KG1 (cell line): ENCODE results near the gene C17orf100.
"Not testable (repeated sequence)": the region's sequence is repeated elsewhere in the genome, so short reads cannot be mapped to it uniquely, and the experiment has no call there.

Experiments used
- DNase-seq: peaks from one replicate; lab custom pipeline; 2025; lab: John Stamatoyannopoulos, UW

Gene C17orf100

DNA sequence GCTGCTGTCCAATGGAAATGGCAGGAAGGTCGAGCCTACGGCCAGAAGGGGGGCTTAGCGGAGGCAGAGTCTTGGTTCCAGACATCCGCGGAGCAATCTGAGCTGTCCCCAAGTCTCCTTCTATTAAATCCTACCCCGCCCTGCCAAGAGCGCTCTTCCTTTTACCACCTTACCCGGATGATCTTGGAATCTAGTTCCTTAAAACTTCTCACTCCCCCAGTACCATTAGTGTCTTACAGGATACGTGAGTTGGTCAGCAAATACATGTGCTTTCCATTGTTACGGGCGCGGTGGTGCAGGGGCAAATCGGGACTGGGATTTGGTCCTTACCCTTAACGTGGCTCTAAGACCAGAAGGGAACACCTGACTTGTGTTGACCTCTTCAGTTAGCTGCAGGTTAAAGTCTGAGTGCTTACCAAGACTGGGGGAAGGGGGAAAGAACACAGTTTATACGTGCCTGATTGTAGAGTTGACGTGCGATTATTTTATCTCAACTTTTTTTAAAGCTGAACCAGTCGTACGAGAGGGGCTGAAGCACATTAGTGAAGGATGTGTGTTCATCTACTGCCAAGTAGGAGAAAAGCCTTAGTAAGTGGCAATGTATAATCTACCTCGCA, 10.2 kb upstream of the C17orf100 start:
- DNase-seq = no peak

DNA sequence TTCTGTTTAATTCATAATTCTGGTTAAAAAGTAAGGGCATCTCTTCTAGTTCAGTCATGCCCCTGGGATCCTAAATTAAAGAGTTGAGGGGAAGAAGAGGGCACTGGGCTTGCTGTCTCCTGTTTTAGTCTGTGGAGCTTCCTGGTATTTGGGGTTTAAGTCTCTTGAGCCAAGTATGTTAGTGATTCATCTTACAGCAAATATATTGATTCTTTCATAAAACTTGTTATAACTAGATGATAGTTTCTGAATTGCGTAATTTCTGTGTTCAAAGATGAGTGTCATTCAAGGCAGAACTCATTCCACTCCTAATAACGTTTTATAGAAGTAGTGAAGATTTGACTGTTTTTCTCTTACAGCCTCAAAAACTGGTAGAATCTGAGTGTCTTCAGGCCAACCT, 9.0 kb upstream of the C17orf100 start:
- no peak for DNase-seq

DNA sequence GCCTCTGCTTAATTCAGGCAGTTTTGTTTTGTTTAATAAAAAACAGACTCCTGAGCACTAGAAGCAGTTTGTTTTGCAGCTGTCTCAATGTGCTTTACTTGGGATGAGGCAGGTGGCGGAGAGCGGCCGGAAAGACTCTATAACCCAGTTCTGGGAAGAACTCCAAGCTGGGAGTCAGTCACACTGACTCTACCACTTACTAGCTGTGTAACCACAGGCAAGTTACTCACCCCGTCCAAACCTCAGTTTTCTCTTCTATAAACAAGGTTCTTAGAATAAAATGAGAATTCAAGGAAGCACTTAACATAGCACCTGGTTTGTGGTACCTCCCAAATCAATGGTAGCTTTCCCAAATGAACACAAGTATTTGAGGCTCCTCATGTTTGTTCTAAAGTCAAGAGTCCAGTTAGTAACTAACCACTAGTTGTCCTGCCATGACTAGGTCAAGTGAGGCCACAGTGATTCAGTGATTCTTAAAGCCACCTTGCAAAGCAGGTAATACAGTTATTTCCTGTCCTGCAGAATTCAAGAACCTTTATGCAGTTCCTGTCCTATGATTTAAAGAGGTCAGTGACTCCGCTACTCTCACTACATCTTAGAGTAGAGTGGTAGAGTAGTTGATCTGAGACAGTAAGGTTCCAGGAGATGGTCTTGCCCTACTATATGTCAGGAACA, 8.0 kb upstream of the C17orf100 start:
- DNase-seq = no peak

DNA sequence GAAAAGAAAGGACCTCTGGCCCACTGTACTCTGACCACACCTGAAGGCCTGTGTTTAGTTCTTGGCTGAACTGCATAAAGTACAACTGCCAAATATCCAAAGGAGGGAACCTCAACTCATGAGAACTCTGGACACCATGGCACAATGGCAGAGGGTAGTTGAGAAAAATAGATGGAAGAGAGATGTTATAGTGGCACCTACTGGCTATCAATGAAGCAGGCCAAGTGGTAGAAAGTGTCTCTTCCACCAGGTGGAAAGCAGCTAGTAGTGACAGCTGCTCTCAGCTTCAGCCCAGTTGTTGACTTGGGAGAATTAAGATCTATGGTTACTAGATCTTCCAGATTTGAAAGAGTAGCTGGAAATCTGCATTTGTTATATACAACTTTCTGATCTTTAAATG, 3.4 kb upstream of the C17orf100 start:
- DNase-seq = no peak

DNA sequence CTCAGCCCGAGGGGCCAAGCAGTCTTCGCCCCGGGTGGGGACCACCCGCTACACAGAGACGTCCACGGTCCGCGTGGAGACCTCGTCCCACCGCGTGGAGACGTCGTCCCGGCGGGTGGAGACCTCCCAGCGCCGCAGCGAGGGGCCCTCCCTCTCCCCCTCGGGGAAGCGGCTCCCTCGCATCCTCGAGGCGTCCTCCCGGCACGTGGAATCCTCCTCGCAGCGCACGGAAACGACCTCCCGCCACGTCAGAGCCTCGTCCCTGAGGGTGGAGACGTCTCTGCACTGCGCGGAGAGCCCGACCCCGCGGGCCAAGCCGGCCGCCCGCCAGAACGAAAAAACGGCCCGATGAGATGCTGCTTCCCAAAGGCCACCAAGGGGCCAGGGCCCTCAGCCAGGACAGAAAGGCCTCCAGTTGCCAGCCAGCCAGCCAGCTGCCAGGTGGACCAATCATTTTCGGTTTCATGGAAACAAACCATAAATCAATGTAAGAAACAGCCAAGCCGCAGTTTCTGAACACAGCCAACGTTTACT, 424 bp downstream of the C17orf100 start:
- DNase-seq = no peak

DNA sequence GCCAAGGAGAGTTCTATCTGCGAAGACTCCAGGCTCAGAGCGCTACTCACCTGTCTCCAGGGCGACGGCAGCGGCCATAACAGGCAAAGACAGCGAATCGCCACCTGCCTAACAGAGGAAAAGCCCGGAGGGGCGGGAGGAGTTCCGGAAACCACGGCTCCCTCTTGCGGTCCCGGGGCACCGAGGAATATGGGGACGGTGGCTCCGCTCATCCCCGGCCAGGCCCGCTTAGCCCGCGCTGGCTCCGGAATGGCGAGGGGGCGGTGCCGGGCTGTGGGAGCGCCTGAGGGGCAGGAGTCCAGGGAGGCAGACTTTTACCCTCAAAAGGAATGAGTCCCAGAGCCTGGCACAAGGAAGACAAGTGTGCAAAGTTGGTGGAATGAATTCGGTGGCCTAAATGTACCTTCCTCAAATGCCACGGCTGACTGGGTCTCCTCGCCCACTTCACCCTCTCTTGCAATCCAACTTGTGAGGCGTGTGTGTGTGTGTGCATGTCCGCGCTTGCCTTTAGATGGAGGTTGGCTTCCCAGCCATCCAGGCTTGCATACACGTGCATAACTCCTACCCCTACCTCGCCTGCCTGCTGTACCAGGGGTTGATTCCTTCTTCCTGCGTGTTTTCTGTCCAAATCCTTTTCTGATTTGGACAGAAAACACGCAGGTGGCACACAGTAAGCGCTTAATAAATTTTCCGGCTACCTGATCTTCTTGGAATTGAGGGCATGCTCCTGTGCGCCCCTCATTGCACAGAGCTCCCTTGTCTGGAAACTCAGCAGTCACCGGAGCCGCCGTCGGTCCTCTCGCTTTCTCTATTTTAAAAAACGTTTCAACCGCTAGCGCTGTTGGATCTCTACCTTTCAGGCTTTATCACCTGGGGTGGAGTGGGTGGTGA, 3.5 kb downstream of the C17orf100 start:
- DNase-seq = no peak

DNA sequence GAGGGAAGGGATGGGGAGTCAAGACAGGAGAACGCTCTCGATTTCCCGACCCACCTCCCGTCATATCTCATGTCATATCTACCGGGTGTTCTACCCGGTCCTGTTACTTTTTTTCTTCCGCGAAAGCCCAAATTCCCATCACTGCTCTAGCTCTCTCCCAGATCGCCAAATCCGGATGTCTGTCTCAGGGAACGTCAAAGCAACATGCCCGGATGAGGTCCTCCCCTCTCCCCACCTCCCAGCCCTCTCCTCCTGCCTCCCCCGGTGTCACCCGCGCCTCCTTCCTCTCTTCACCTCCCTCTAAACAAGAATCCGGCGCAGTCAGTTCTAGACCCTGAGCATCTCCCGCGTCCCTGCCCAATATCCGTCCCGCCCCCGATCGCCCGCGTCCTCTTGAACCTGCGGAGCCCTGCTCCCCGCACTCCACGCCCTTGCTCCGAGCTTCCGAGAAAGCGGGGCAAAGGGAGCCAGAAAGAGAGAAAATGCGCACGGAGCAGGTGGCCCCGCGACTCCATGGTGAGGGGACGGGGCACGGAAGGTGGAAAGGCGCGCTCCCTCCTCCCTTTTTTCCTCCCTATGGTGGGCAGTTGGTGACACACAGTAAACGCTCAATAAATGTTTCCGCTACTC, 4.3 kb downstream of the C17orf100 start:
- DNase-seq = not testable (repeated sequence)

DNA sequence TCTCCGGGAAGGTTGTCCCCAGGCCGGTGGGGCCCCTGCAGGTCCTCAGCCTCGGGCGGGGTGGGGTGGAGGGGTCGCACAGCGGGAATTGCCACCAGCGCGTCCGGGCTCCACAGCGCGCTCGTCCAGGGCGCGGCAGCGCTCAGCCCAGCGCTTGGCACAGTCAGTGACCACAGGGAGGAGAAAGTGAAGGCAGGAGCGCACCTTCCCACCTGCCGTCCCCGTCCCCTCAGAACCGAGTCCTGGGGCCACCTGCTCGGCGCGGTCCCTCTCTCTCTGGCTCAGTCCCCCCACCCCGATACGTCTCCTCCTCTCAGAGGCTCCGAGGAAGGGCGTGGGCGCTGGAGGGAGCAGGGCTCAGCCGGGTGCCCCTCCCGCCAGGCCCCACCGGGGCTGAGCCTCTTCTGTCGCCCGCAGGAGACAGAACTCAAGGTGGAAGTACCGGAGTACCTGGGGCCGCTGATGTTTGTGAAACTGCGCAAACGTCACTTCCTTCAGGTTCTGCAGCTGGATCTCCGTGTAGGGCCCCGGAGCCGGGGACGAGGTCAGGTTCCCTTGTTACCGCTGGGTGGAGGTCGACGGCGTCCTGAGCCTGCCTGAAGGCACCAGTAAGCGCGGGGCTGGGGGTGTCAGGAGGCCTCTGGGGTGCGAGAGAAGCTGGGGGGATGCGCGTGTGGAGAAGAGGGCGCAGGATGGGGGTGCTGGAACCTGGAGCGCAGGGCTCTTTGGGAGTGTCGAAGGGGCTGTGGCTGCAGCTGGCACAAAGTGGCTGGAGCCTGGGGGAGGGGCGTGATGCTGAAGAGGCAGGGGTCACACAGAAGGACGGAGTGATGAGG, 5.5 kb downstream of the C17orf100 start:
- not testable (repeated sequence) for DNase-seq

DNA sequence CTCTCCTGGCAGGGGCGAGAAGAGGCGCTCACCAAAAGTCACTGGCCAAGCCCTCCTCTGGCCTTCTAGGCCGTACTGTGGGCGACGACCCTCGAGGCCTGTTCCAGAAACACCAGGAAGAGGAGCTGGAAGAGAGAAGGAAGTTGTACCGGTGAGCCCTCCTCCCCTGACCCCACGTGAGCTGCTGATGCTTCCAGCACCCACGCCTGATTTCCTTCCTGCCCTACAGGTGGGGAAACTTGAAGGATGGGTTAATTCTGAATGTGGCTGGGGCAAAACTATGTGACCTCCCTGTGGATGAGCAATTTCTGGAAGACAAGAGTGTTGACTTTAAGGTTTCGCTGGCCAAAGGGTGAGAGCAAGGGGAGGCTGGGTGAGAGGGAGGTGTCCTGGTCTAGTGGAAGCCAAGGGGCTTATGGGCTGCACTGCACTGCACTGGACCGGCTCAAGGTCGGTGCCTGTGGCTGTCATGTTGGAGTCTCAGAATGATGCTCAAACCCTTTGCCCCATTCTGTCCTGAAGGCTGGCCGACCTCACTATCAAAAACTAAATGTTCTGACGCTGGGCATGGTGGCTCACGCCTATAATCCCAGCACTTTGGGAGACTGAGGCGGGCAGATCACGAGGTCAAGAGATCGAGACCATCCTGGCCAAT, 6.2 kb downstream of the C17orf100 start:
- no peak for DNase-seq

DNA sequence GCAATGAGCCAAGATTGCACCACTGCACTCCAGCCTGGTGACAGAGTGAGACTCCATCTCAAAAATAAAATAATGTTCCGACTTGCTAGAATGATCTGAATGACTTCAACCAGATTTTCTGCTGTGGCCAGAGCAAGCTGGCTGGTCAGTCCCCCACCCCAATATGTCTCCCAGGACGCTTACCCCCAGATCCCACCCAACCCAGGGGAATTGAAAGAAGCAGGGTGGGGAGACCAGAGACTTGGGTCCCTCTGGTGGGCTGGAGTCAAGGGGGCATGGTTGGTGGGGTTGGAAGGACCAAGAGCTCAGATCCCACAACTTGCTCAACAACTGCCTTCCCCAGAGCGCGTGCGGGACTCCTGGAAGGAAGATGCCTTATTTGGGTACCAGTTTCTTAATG, 6.8 kb downstream of the C17orf100 start:
- not testable (repeated sequence) for DNase-seq

DNA sequence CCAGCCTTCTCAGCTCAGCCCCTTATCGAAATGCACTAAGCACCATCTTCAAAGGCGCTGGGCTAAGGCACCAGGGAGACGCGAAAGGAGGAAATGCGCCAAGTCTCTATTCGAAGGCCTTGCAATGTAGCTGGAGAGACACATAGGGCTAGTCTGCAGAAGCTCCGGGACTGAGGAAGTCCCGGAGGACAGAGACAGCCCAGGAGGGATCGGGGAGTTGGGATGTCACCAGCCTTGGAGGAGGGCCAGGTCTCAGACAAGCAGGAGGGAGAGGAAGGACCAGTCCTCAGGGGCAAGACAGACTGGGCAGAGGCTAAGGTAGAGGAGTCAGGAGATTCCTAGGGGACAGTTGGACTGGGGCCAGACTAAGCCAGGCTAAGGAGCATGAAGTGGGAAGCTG, 8.5 kb downstream of the C17orf100 start:
- DNase-seq = no peak

DNA sequence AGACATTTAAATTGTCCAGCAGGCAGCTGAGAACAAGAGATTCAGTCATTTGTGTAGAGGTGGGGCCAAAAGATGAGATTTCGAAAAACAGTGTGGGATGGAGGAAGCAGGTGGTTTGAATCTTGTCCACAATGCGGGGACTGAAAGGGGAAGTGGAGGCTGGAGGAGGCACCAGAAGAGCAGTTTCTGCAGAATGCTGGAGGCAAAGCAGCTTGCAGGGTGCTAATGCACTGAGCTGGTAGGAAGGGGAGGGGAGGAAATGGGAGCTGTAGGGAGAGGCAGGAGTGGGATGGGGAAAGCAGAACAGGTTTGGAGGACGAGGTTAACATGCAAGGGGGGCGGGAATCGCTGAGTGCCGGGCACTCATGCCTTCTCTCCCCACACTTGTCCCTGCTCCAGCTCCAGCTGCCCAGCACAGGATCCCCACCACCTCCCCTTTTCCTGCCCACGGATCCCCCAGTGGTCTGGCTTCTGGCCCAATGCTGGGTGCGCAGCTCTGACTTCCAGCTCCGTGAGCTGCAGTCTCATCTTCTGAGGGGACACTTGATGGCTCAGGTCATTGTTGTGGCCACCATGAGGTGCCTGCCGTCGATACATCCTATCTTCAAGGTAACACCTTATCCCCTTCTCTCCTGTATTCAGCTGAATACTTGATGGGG, 9.4 kb downstream of the C17orf100 start:
- no peak for DNase-seq

DNA sequence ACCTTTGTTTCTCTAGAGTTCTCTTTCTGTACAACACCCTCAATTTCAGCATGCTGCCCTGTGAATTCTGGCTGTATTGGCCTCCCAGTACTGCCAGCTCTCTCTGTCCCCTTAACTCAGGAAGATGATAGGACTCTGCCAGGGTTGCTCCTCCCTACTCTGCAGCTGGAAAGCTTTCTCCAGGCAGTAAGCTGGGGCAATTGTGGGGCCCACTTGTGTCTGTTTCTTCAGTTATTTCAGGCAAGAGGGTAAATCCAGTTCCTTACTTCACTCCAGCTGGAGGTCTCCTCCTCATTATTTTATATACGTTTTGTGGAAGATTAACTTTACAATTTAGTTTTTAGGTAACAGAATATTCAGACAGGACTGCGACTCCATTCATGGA, 9.9 kb downstream of the C17orf100 start:
- no peak for DNase-seq

DNA sequence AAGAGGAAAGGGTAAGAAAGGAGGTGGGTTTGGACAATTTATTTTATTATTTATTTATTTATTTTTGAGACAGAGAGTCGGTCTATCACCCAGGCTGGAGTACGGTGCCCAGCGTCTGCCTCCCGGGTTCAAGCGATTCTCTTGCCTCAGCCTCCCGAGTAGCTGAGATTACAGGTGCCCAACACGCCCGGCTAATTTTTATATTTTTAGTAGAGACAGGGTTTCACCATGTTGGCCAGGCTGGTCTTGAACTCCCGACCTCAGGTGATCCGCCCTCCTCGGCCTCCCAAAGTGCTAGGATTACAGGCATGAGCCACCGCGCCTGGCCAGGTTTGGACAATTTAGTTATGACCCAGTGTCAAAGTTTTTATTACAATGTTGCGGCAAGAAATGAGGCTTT, 11.6 kb downstream of the C17orf100 start:
- not testable (repeated sequence) for DNase-seq

DNA sequence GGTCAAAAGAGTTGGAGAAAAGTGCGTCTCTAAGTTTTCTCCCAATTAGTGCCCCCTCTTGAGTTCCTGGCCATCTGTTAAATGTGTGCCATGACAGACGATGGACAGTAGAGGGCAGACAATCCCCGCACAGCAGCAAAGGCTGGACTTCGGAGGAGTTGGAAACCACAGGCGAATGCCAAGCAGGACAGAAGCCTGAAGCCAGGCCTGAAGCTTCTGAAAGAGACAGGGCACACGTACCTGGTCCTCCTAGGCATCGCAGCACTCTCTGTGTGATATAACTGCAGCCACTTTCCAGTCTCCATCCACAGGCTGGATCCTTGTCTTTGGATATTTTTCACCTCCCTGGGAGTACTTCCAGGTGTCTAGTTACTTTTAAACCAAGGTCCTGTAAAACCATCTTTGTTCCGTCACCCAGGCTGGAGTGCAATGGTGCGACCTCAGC, 14.5 kb downstream of the C17orf100 start:
- no peak for DNase-seq

DNA sequence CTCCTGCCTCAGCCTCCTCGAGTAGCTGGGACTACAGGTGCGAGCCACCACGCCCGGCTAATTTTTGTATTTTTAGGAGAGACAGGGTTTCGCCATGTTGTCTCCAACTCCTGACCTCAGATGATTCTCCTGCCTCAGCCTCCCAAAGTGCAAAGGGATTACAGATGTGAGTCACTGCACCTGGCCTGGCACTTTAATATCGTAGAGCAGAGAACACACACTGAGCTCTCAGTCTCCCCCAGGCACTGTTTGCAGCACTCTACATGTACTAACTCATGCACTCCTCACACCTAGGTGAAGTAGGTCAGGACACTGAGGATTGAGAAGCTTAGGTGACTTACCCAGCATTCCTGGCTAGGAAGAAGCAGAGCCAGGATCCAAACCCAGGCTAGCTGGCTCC, 15.0 kb downstream of the C17orf100 start:
- DNase-seq = no peak

DNA sequence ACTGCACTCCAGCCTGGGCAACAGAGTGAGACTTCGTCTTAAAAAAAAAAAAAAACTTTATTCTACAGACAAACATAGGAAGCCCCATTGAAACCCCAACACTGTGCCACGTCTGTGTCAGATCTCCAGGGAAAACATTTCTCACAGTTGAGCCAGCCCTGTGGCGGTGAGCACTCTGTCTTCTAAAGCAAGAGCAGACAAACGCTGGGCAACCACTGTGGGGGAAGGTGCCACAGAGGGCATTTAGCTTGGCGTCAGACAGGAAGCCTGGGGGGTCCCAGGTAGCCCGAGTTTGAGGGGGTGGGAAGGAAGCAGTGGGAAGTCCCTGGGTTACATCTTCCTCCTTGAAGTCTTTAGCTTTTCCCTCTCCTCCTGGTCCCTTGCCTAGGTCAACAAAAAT, 16.0 kb downstream of the C17orf100 start:
- DNase-seq = no peak

DNA sequence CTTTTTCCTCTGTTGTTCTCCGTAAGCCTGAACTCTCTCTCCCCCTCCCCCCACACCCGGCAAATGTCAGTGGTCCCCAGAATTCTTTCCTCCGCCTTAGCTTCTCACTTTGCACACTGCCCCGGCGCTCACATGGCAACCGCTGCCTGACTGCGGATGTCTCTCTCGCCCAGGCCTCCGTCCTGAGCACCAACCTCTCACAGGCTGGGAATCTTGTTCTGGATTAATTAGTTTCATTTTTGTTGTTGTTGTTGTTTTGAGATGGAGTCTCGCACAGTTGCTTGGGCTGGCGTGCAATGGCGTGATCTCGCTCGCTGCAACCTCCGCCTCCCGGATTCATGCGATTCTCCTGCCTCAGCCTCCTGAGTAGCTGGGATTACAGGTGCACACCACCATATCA, 16.7 kb downstream of the C17orf100 start:
- DNase-seq = no peak

DNA sequence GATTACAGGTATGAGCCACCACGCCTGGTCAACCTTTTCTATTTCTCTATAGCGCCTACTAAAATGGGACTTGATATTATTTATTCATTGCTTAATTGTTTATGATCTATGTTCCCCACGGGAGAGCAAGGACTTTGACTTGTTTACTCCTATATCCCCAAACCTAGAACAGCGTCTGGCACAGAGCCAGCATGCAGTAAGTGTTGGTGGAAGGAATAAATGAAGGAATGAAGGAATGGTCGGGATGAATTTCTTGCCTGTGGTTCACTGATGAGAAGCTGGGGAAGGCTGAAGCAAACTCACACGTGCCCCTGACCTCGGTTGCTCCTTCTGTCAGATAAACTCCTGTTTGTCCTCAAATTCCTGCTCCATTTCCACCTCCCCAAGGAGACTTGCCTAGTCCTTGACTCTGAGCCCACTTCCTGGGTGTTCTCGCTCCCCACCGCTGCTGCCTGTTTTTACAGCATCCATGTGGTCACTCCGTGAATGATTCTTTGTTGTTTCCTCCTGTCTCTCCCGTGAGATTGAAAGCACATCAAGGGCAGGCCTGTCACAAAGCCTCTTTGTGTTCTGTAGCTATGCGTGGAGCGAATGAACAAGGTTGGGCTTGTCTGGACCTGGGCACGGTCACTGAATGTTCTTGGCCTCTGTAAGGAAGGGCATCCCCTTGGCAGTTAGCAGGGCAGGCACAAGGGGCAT, 17.3 kb downstream of the C17orf100 start:
- no peak for DNase-seq
